Spleen (tissue), 11 donors: ENCODE results near the gene PHF21A. TPM values are rescaled to one million over a fixed set of nuclear protein-coding genes. Genes with fewer than 3 reads are reported as not detected.

Experiments
- DNase-seq: peaks from one replicate; pipeline ENCODE4 v3.0.0-alpha.2; 2020
- H3K27ac ChIP-seq, 8 donors: fragments of 200-600 bp; sonication (generic) in 7 of 8; 1 replicate in 4 of 8; 2 replicates in 4 of 8; pipeline versions ENCODE4 v1.5.0 to v1.8.0; 2016 to 2021; ENCODE audit warnings: inconsistent platforms in 4 of 8, mild to moderate bottlenecking in 4 of 8, moderate library complexity in 1 of 8
- H3K27me3 ChIP-seq, 7 donors: fragments of 200-600 bp; sonication (generic) in 6 of 7; replicated peaks in 1 of 7; 1 replicate in 4 of 7; 2 replicates in 3 of 7; pipeline versions ENCODE4 v1.5.0 to v1.8.0; 2016 to 2021; ENCODE audit warnings: inconsistent platforms in 3 of 7, mild to moderate bottlenecking in 1 of 7
- H3K36me3 ChIP-seq, 6 donors: fragments of 200-600 bp; sonication (generic) in 5 of 6; 1 replicate in 4 of 6; 2 replicates in 2 of 6; pipeline versions ENCODE4 v1.5.0 to v1.8.0; 2016 to 2021; ENCODE audit warnings: inconsistent platforms in 2 of 6
- H3K4me1 ChIP-seq, 6 donors: fragments of 200-600 bp; sonication (generic) in 5 of 6; 1 replicate in 3 of 6; 2 replicates in 3 of 6; pipeline versions ENCODE4 v1.5.0 to v1.8.0; 2016 to 2021; ENCODE audit warnings: inconsistent platforms in 3 of 6
- H3K4me3 ChIP-seq, 8 donors: fragments of 200-600 bp; sonication (generic) in 7 of 8; 1 replicate in 4 of 8; 2 replicates in 4 of 8; pipeline versions ENCODE4 v1.5.0 to v1.8.0; 2016 to 2021; ENCODE audit warnings: inconsistent platforms in 4 of 8, mild to moderate bottlenecking in 4 of 8, moderate library complexity in 2 of 8
- H3K9me3 ChIP-seq, 8 donors: fragments of 200-600 bp; sonication (generic) in 7 of 8; 1 replicate in 4 of 8; 2 replicates in 4 of 8; pipeline versions ENCODE4 v1.5.0 to v1.8.0; 2016 to 2021; ENCODE audit warnings: inconsistent platforms in 4 of 8
- POLR2A ChIP-seq, 3 donors: fragments of 450-650 bp; IDR thresholded peaks; one replicate each; pipeline ENCODE4 v1.5.1; 2017; ENCODE audit warnings: antibody characterized with exemption in 3 of 3, mild to moderate bottlenecking in 1 of 3
- POLR2AphosphoS5 ChIP-seq, 3 donors: sonication (generic); formaldehyde crosslinking; IDR thresholded peaks; one replicate each; pipeline ENCODE4 v1.5.1; 2017; ENCODE audit warnings: antibody characterized with exemption in 3 of 3
- WGBS, 5 donors: extraction: QIAGEN DNeasy Blood & Tissue Kit in 3 of 5; methylation state at CpG; one replicate each; pipeline versions ENCODE4 v1.1.5 to v1.1.7; 2013 to 2018; 5-methylcytosine and 5-hydroxymethylcytosine counted together
- intact Hi-C: fragments of 100-400 bp; cut with DNase I; formaldehyde crosslinking; loops from one replicate; pipeline ENCODE4 v1.15.0; 2023; ENCODE audit warnings: low total_unique reads
- polyA plus RNA-seq, 3 donors: library from polyadenylated mRNA; stranded (reverse); fragments of 200-250 nt; gene quantifications; one replicate each; pipeline ENCODE4 v1.2.1, GENCODE V29; 2013
- total RNA-seq, 7 donors: library from RNA; depleted of rRNA in 3 of 7; stranded (reverse); fragments of >200 nt in 3 of 7; fragmentation: NEBNext Ultra II Directional in 4 of 7; extraction: Animal tissue kit (Norgen Biotek cat#: 25700) in 4 of 7; gene quantifications; one replicate each; pipeline versions ENCODE4 v1.1.0 to v1.2.1, GENCODE V29; 2016 to 2021
- TF ChIP-seq, protein P1 (sequence below), 11 experiments: fragments of 200-600 bp in 7 of 11; fragments of 450-650 bp in 4 of 11; sonication (generic) in 4 of 11; IDR thresholded peaks in 8 of 11; conservative IDR thresholded peaks in 3 of 11; 1 replicate in 7 of 11; 2 replicates in 4 of 11; pipeline versions ENCODE4 v1.4.0 to v1.8.0; 2016 to 2021; ENCODE audit warnings: antibody characterized with exemption in 11 of 11, inconsistent platforms in 4 of 11, mild to moderate bottlenecking in 1 of 11
- donor health status: healthy with polysubstance abuse.
- donor health status: DM: no; HTN: no; CAD: no; lungs with moderate emphysema.
- donor health status: DM: no; HTN: no; CAD: no.
- donor health status: Bipolar disorder and iron deficiency.
- donor health status: healthy.
- donor health status: DM: no; HTN: no; CAD: no.
- donor health status: DM: yes; HTN: yes; CAD: no.

The PHF21A gene
- total and polyA plus RNA-seq, 10 donors = 9.2 to 110 (median 79.7) TPM

DNA sequence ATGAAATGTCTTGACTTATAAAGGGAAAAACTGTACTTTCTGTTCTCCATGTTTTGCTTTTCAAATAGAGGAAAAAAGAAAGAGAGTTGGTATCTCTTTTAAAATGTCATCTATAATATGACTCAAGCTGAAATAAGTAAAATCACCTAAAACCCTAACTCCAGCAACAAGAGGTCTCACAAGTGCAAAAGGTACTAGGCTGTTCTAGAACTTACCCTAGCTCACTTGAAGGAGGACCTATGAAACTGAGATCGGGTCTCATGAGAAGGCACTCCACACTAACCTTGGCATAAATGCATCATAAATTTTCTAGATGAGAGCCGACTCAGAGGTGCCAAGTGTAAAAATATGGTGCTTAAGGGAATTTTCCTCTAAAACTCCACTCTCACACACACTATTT, 63.8 kb downstream of the PHF21A start:
- no peaks in the 10 kb centered on the region for H3K27me3 ChIP-seq
- 70 to 85% (median 76%) methylated on average over 2 of the region's 2 CpGs for WGBS, 5 donors
- H3K27ac ChIP-seq = no peak overlapping the region
- TF ChIP-seq POLR2AphosphoS5 (IDR thresholded peaks at IDR 0.05) (no peak), POLR2A (IDR thresholded peaks at IDR 0.05) (no peak)
- TF ChIP-seq, protein P1, sequence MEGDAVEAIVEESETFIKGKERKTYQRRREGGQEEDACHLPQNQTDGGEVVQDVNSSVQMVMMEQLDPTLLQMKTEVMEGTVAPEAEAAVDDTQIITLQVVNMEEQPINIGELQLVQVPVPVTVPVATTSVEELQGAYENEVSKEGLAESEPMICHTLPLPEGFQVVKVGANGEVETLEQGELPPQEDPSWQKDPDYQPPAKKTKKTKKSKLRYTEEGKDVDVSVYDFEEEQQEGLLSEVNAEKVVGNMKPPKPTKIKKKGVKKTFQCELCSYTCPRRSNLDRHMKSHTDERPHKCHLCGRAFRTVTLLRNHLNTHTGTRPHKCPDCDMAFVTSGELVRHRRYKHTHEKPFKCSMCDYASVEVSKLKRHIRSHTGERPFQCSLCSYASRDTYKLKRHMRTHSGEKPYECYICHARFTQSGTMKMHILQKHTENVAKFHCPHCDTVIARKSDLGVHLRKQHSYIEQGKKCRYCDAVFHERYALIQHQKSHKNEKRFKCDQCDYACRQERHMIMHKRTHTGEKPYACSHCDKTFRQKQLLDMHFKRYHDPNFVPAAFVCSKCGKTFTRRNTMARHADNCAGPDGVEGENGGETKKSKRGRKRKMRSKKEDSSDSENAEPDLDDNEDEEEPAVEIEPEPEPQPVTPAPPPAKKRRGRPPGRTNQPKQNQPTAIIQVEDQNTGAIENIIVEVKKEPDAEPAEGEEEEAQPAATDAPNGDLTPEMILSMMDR (IDR thresholded peaks at IDR 0.05 in 8 of 11, conservative IDR thresholded peaks at IDR 0.05 in 3 of 11) = no peak
- H3K9me3 ChIP-seq = no peaks in the 10 kb centered on the region
- peaks cover 0 to 2% (median 0%) of the 10 kb centered on the region in 6 donors for H3K4me1 ChIP-seq
- no peak for DNase-seq
- no peak overlapping the region for H3K4me3 ChIP-seq
- intact Hi-C loops = no loop called here
- H3K36me3 ChIP-seq = peaks cover 0 to 32% (median 0%) of the 10 kb centered on the region in 6 donors

DNA sequence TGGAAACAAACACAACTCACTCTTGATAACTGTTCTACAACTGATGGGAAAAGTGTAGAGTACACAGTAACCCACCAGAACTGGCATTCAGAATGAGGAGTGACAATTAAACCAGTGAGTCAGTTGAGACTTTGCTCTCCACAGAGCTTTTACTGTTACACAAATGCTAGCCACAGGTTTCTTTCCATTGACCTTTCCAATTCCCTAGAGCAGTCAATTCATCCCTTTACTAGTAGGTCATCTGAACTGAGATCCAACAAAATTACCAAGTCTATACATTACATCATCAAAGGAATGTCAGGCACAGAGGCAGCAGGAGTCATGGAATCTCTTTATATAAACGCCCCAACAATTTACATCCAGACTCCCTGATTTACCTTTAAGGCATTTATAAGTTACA, 65.9 kb downstream of the PHF21A start:
- H3K9me3 ChIP-seq = no peaks in the 10 kb centered on the region
- DNase-seq = no peak
- H3K4me1 ChIP-seq = peaks cover 0 to 15% (median 3%) of the 10 kb centered on the region in 6 donors
- no peaks in the 10 kb centered on the region for H3K27me3 ChIP-seq
- intact Hi-C loops = no loop called here
- TF ChIP-seq POLR2A (IDR thresholded peaks at IDR 0.05) (no peak), POLR2AphosphoS5 (IDR thresholded peaks at IDR 0.05) (no peak)
- TF ChIP-seq, protein P1 (IDR thresholded peaks at IDR 0.05 in 8 of 11, conservative IDR thresholded peaks at IDR 0.05 in 3 of 11) = no peak
- 6 to 95% (median 92%) methylated on average over 1 of the region's 1 CpG for WGBS, 5 donors
- H3K27ac ChIP-seq = no peak overlapping the region
- no peak overlapping the region for H3K4me3 ChIP-seq
- H3K36me3 ChIP-seq = peaks cover 0 to 42% (median 0%) of the 10 kb centered on the region in 6 donors

DNA sequence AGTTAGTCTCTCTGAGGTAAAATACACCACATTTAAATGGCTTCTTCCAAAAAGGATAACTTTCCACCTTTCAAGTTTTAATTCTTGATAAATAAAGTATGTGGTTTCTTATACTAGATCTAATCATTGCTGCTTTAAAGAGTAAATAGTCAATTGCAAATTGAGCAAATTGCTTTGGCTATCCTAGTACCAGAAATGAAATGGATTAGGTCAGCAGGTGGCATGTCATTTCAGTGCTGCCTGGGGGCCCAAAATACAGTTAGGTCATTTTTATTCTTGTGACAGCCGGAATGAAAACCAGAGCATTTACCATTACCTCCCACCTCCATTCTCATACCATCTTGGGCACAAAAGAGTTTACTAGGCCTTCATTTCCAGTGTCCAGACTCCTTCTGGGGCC, 70.2 kb downstream of the PHF21A start:
- no peak for DNase-seq
- TF ChIP-seq, protein P1 (IDR thresholded peaks at IDR 0.05 in 8 of 11, conservative IDR thresholded peaks at IDR 0.05 in 3 of 11) = no peak
- TF ChIP-seq POLR2A (IDR thresholded peaks at IDR 0.05) = no peak
- no peak for TF ChIP-seq POLR2AphosphoS5 (IDR thresholded peaks at IDR 0.05)
- Histone ChIP-seq H3K27me3 (no peaks in the 10 kb centered on the region), H3K4me3 (no peak overlapping the region), H3K9me3 (peaks cover 0 to 7% (median 0%) of the 10 kb centered on the region in 8 donors), H3K27ac (no peak overlapping the region), H3K36me3 (peaks cover 0 to 62% (median 2%) of the 10 kb centered on the region in 6 donors), H3K4me1 (peaks cover 0 to 26% (median 7%) of the 10 kb centered on the region in 6 donors)
- intact Hi-C loops = no loop called here
- WGBS, 5 donors = 90 to 100% (median 96%) methylated on average over 1 of the region's 1 CpG

DNA sequence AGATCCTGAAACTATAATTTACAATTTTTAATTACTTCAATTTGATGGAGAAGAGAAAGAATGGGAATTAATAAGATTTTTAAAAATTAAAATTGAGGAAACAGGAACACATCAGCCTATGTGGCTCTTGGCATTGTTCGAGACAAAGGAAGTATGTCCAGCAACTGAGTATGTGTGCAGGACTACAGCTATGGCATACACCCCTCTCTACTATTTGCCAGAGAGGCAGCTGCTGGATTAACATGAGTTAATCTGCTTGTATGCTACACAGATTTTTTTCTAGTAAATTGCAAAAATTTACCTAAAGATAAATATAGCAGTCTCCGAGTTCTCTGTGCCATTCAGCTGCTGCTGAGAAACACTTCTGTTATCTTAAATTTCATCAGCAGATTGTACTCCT, 70.6 kb downstream of the PHF21A start:
- peaks cover 0 to 7% (median 0%) of the 10 kb centered on the region in 8 donors for H3K9me3 ChIP-seq
- TF ChIP-seq POLR2AphosphoS5 (IDR thresholded peaks at IDR 0.05) = no peak
- no peak for TF ChIP-seq POLR2A (IDR thresholded peaks at IDR 0.05)
- TF ChIP-seq, protein P1 (IDR thresholded peaks at IDR 0.05 in 8 of 11, conservative IDR thresholded peaks at IDR 0.05 in 3 of 11) = no peak
- 29 to 69% (median 51%) methylated on average over 2 of the region's 2 CpGs for WGBS, 5 donors
- H3K27ac ChIP-seq = no peak overlapping the region
- intact Hi-C loops = no loop called here
- H3K4me3 ChIP-seq = no peak overlapping the region
- no peaks in the 10 kb centered on the region for H3K27me3 ChIP-seq
- peaks cover 0 to 62% (median 2%) of the 10 kb centered on the region in 6 donors for H3K36me3 ChIP-seq
- peaks cover 0 to 26% (median 7%) of the 10 kb centered on the region in 6 donors for H3K4me1 ChIP-seq
- DNase-seq = no peak
